Keratinocyte (primary cell): Measurements from ENCODE around the gene ASIC2.

Source experiments
- CTCF ChIP-seq, 3 experiments: IDR thresholded peaks in 1 of 3; conservative IDR thresholded peaks in 1 of 3; optimal IDR thresholded peaks in 1 of 3; 2 replicates in 2 of 3; 3 replicates in 1 of 3; pipeline versions ENCODE3 to v1.5.1; 2011; ENCODE audit warnings: low read length in 3 of 3, mild to moderate bottlenecking in 3 of 3, moderate library complexity in 2 of 3, control low read depth in 1 of 3, inconsistent platforms in 1 of 3; ENCODE audit not compliant: insufficient read depth in 2 of 3; ENCODE audit errors: extremely low read depth in 1 of 3
- EZH2 ChIP-seq: IDR thresholded peaks from one replicate; pipeline ENCODE4 v1.6.1; 2012; ENCODE audit warnings: inconsistent platforms, mild to moderate bottlenecking, low read length, moderate library complexity

DNA sequence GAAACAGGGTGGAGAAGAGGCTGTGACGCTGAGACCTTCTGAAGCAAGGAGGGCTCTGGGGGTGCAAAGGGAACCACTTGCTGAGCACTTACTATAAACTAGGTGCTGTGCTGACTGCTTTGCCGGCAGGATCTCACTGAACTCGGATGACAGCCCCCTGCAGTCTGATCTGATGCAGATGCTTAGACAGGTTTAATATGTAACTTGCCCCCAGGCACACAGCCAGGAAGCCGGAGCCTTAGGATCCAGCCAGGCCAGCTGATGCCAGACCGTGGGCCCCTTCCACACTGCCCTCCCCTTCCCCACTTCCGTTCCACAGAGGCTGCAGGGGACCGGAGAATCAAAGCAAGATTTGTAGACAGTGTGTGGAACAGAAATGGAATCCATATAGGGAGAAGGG lies 278.3 kb downstream of the ASIC2 start:
- TF ChIP-seq EZH2: no peak
- no peak for TF ChIP-seq CTCF (optimal IDR thresholded peaks at IDR 0.05 in 1 of 3, IDR thresholded peaks at IDR 0.05 in 1 of 3, conservative IDR thresholded peaks at IDR 0.05 in 1 of 3; ENCODE audit: extremely low read depth in 1 of 3, insufficient read depth in 2 of 3, low read length in 3 of 3)
